HG02763 (cell line): ENCODE data around the gene PCBD1.

Source experiments
- ATAC-seq: cut with Tn5 transposase; IDR thresholded peaks from one replicate; pipeline ENCODE4 v1.9.1; 2021; ENCODE audit warnings: mild to moderate bottlenecking, moderate library complexity; ENCODE audit not compliant: unreplicated experiment

Gene PCBD1

DNA sequence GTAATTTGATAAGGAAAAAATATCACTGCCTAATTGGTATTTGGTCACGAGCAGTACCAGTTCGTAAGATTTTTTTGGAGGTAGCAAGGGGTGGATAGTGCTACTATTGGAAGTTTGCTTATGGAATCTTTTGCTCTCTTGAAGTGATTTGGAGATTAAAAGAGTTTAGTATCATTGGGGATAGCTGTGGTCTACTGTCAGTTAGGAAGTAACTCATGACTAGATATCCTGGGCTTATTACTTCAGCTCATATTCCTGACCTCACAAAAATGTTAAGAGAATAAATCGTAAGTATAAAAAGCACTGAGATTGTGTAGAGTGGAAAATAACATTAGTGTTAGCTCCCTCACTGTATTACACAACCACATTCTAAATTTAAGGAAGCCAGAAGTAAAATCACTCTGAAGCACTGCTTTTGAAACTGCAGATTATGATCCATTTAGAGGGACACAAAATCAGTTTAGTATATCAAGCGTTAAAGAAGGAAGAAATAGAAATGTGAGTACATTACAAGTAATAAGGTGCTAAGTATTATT is 50.0 kb downstream of the PCBD1 start:
- ATAC-seq: no peak

GRCh38 chr10:70837660-70838059 is 50.7 kb downstream of the PCBD1 start:
- ATAC-seq: no peak

GRCh38 chr10:70836319-70836718 is 52.0 kb downstream of the PCBD1 start:
- no peak for ATAC-seq

GRCh38 chr10:70834441-70835151 is 53.8 kb downstream of the PCBD1 start:
- no peak for ATAC-seq

DNA sequence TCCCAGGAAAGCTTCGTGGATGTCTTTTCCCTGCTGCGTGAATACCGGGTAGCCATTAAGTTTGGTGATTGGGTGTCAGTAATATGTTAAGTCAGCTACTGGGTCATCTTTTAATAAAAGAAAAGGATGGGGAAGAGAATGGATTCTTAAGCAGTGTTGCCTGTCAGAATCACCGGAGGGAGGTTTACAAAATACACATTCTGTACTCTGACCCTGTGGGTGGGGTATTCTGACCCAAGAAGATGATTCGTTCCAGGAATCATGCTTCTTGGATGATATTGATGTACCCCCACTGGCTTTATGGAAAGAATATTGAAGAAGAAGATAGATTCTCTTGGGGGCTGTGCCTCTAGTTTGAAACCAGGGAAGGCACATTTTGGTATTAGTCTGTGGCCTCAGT is 54.3 kb downstream of the PCBD1 start:
- ATAC-seq: no peak

DNA sequence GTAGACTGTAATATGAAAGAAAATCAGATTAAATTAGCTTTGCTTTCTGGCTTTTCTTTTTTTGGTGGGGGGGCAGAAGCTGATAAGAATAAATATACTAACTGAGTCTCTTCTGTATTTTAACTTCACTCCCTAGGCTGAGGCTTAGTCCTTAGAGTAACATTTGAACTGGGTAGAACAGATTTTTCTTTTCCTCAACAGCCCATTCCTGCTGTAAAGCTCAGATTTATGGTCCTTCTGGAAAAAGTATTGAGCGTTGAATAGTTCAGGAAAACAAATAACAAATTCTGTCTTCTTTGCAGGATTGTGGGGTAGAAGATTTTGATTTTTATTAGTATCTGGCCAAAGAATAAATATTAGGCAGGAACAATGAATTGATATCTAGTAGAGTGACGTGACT is 54.8 kb downstream of the PCBD1 start:
- ATAC-seq: no peak
